Natural killer cell (primary cell): ENCODE measurements around the gene ABCG1. TPM values are rescaled to one million over a fixed set of nuclear protein-coding genes. Genes with fewer than 3 reads are reported as not detected.

Experiments used
- ATAC-seq, 3 donors: fragments of 150-1000 bp in 2 of 3; fragments of 200-7000 bp in 1 of 3; cut with Tn5 transposase; 1 replicate in 1 of 3; 2 replicates in 2 of 3; pipeline ENCODE4 v1.10.0; 2021; ENCODE audit warnings: mild to moderate bottlenecking in 2 of 3, moderate library complexity in 2 of 3
- DNase-seq, 2 donors: peaks; one replicate each; pipeline versions ENCODE4 v3.0.0 to v3.0.0-alpha.2; 2013 to 2021; ENCODE audit warnings: mixed read lengths in 1 of 2
- H3K27ac ChIP-seq: one replicate; pipeline ENCODE4 v1.5.1; 2013; ENCODE audit warnings: mild to moderate bottlenecking, low read length
- H3K27me3 ChIP-seq: one replicate; pipeline ENCODE4 v1.6.1; 2013; ENCODE audit warnings: low read length; ENCODE audit not compliant: control insufficient read depth, insufficient read depth
- H3K36me3 ChIP-seq: one replicate; pipeline ENCODE4 v1.6.1; 2013; ENCODE audit warnings: low read length; ENCODE audit not compliant: control insufficient read depth, insufficient read depth
- H3K4me1 ChIP-seq: one replicate; pipeline ENCODE4 v1.6.1; 2013; ENCODE audit warnings: low read length; ENCODE audit not compliant: control insufficient read depth, insufficient read depth
- H3K4me3 ChIP-seq: one replicate; pipeline ENCODE4 v1.5.1; 2013; ENCODE audit warnings: low read length
- H3K9me3 ChIP-seq: one replicate; pipeline ENCODE4 v1.6.1; 2013; ENCODE audit warnings: low read length; ENCODE audit not compliant: control insufficient read depth, insufficient read depth
- H3K27ac Mint-ChIP-seq, 2 donors: one replicate each; pipeline ENCODE4 v1.8.0; 2022; ENCODE audit warnings: mild to moderate bottlenecking in 2 of 2, mixed read lengths in 2 of 2, moderate library complexity in 1 of 2
- H3K27me3 Mint-ChIP-seq, 2 donors: one replicate each; pipeline ENCODE4 v1.8.0; 2022; ENCODE audit warnings: low read depth in 2 of 2, mixed read lengths in 2 of 2
- H3K36me3 Mint-ChIP-seq: one replicate; pipeline ENCODE4 v1.8.0; 2022; ENCODE audit warnings: mixed read lengths
- H3K4me1 Mint-ChIP-seq, 2 donors: one replicate each; pipeline ENCODE4 v1.8.0; 2022; ENCODE audit warnings: mixed read lengths in 2 of 2
- H3K4me3 Mint-ChIP-seq: one replicate; pipeline ENCODE4 v1.8.0; 2022; ENCODE audit warnings: mild to moderate bottlenecking, moderate library complexity, mixed read lengths
- H3K9me3 Mint-ChIP-seq, 2 donors: one replicate each; pipeline ENCODE4 v1.8.0; 2022; ENCODE audit warnings: mixed read lengths in 2 of 2
- CTCF ChIP-seq: fragments of 200-600 bp; IDR thresholded peaks from one replicate; pipeline ENCODE4 v1.8.0; 2022; ENCODE audit warnings: antibody characterized with exemption
- WGBS: methylation state at CpG from one replicate; pipeline ENCODE4 v1.1.7; 2013; ENCODE audit warnings: missing lambda C conversion rate; ENCODE audit not compliant: insufficient coverage; 5-methylcytosine and 5-hydroxymethylcytosine counted together
- intact Hi-C: fragments of 100-400 bp; cut with micrococcal nuclease; formaldehyde crosslinking; loops from one replicate; pipeline ENCODE4 v1.14.2; 2022
- total RNA-seq, 4 donors: library from RNA; stranded (reverse); fragments of 120-200 nt in 1 of 4; gene quantifications; one replicate each; pipeline versions ENCODE4 v1.2.3 to v1.2.4, GENCODE V29; 2013 to 2022

ABCG1 gene
- total RNA-seq, 3 donors from 2014 or later (not counting 1 experiment from before 2014, with no cell fraction given) = 10.4 to 14.7 (median 13.8) TPM

- no peaks in the 10 kb centered on the region for H3K9me3 Mint-ChIP-seq
- intact Hi-C loops = no loop called here
- H3K27ac Mint-ChIP-seq = no peak overlapping the region
- no peaks in the 10 kb centered on the region for H3K36me3 Mint-ChIP-seq
- WGBS = 97% methylated on average over 4 of the region's 5 CpGs
- no peaks in the 10 kb centered on the region for H3K4me1 Mint-ChIP-seq
- Histone ChIP-seq H3K36me3 (no peaks in the 10 kb centered on the region), H3K9me3 (no peaks in the 10 kb centered on the region), H3K4me1 (no peaks in the 10 kb centered on the region), H3K4me3 (no peak overlapping the region), H3K27me3 (no peaks in the 10 kb centered on the region), H3K27ac (no peak overlapping the region)
- TF ChIP-seq CTCF = no peak
- peaks cover 14 to 17% of the 10 kb centered on the region in 2 donors for H3K27me3 Mint-ChIP-seq
- no peak overlapping the region for H3K4me3 Mint-ChIP-seq
- ATAC-seq (no peak), DNase-seq (no peak)
These were observed 10.0 kb upstream of the ABCG1 start for GRCh38 chr21:42208801-42209490.

DNA sequence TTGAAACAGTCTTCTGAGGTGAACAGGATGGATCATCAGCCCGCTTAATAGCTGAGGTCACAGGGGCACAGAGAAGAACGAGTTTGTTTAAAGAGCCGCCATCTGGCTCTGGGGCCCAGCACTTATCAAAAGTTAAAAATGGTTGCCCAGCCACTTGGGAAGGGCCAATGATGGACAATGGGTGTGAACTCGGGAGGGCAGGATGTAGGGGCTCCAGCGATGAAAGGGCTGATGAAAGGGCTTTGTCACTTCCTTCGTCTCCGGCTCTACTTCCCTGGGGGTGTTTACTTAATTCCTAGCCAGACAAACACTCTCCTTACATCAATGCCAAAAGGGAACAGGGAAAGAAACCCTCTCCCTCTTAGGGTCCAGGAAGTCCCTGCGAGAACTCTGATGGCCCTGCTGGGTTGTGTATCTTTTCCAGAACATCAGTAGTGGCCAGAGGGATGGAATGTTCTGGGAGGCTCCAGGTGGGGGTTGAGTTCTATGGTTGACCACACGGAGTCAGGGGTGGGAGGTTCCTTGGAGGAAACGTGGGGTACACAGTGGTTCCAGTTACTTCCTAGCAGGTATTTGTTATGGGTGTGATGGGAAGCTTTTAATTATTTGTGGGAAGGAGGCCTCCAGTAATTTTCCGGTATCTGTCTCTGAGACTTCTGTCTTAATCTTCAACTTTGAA, 9.0 kb upstream of the ABCG1 start:
- Histone ChIP-seq H3K36me3 (no peaks in the 10 kb centered on the region), H3K27ac (no peak overlapping the region), H3K9me3 (no peaks in the 10 kb centered on the region), H3K4me1 (no peaks in the 10 kb centered on the region), H3K27me3 (no peaks in the 10 kb centered on the region), H3K4me3 (no peak overlapping the region)
- Mint-ChIP-seq H3K27me3 (peaks cover 10 to 17% of the 10 kb centered on the region in 2 donors), H3K9me3 (no peaks in the 10 kb centered on the region), H3K36me3 (no peaks in the 10 kb centered on the region), H3K27ac (no peak overlapping the region), H3K4me1 (no peaks in the 10 kb centered on the region), H3K4me3 (no peak overlapping the region)
- ATAC-seq = no peak
- TF ChIP-seq CTCF = no peak
- 90% methylated on average over 11 of the region's 11 CpGs for WGBS
- DNase-seq = no peak
- intact Hi-C loops = no loop called here

- no peaks in the 10 kb centered on the region for H3K9me3 Mint-ChIP-seq
- H3K36me3 Mint-ChIP-seq = no peaks in the 10 kb centered on the region
- ATAC-seq = no peak
- H3K9me3 ChIP-seq = peaks cover 9% of the 10 kb centered on the region
- no peak overlapping the region for H3K4me3 ChIP-seq
- intact Hi-C loops = no loop called here
- H3K27me3 Mint-ChIP-seq = peaks cover 3 to 16% of the 10 kb centered on the region in 2 donors
- no peaks in the 10 kb centered on the region for H3K27me3 ChIP-seq
- no peaks in the 10 kb centered on the region for H3K4me1 ChIP-seq
- no peak for TF ChIP-seq CTCF
- no peaks in the 10 kb centered on the region for H3K4me1 Mint-ChIP-seq
- WGBS = 88% methylated on average over 3 of the region's 3 CpGs
- no peak overlapping the region for H3K27ac Mint-ChIP-seq
- H3K4me3 Mint-ChIP-seq = no peak overlapping the region
- no peak overlapping the region for H3K27ac ChIP-seq
- H3K36me3 ChIP-seq = no peaks in the 10 kb centered on the region
- DNase-seq = no peak
These were observed 6.7 kb upstream of the ABCG1 start for GRCh38 chr21:42212266-42212665.
